Vagina (tissue), 2 donors: ENCODE measurements around the gene MAP1B. TPM values are rescaled to one million over a fixed set of nuclear protein-coding genes. Genes with fewer than 3 reads are reported as not detected.

Experiments used
- DNase-seq, 2 donors: peaks; one replicate each; pipeline ENCODE4 v3.0.0-alpha.2; 2017; ENCODE audit errors: extremely low spot score in 2 of 2
- H3K27ac ChIP-seq: fragments of 200-600 bp; sonication (generic); one replicate; pipeline ENCODE4 v1.5.1; 2019
- H3K27me3 ChIP-seq: fragments of 200-600 bp; sonication (generic); one replicate; pipeline ENCODE4 v1.5.1; 2019
- H3K36me3 ChIP-seq, 2 donors: fragments of 200-600 bp; sonication (generic); one replicate each; pipeline ENCODE4 v1.5.1; 2017 to 2019
- H3K4me1 ChIP-seq: fragments of 200-600 bp; sonication (generic); one replicate; pipeline ENCODE4 v1.5.1; 2019
- H3K4me3 ChIP-seq, 2 donors: fragments of 200-600 bp; sonication (generic); 1 replicate in 1 of 2; 2 replicates in 1 of 2; pipeline ENCODE4 v1.5.1; 2016 to 2019
- H3K9me3 ChIP-seq: fragments of 200-600 bp; sonication (generic); one replicate; pipeline ENCODE4 v1.5.1; 2019
- CTCF ChIP-seq, 3 experiments: fragments of 450-650 bp in 2 of 3; fragments of 200-600 bp in 1 of 3; sonication (generic) in 1 of 3; IDR thresholded peaks; one replicate each; pipeline ENCODE4 v1.5.1; 2017 to 2019; ENCODE audit warnings: antibody characterized with exemption in 3 of 3, mild to moderate bottlenecking in 2 of 3, moderate library complexity in 2 of 3
- POLR2A ChIP-seq, 2 donors: fragments of 450-650 bp; IDR thresholded peaks; one replicate each; pipeline ENCODE4 v1.6.1; 2017; ENCODE audit warnings: antibody characterized with exemption in 2 of 2, mild to moderate bottlenecking in 2 of 2, moderate library complexity in 2 of 2
- POLR2AphosphoS5 ChIP-seq, 2 donors: sonication (generic); formaldehyde crosslinking; IDR thresholded peaks; one replicate each; pipeline ENCODE4 v1.9.0; 2017; ENCODE audit warnings: antibody characterized with exemption in 2 of 2, mild to moderate bottlenecking in 2 of 2, low read depth in 1 of 2; ENCODE audit not compliant: insufficient read depth in 1 of 2
- intact Hi-C: fragments of 100-400 bp; cut with DNase I; formaldehyde crosslinking; loops from one replicate; pipeline ENCODE4 v1.15.1; 2023
- total RNA-seq: library from RNA; depleted of rRNA; stranded (reverse); fragments of >200 nt; gene quantifications from one replicate; pipeline ENCODE4 v1.2.3, GENCODE V29; 2016

MAP1B gene
- total RNA-seq, 1 donor from 2014 or later: 386 TPM

- TF ChIP-seq POLR2A (IDR thresholded peaks at IDR 0.05) (no peak), POLR2AphosphoS5 (IDR thresholded peaks at IDR 0.05; ENCODE audit: insufficient read depth in 1 of 2, low read depth in 1 of 2) (no peak), CTCF (IDR thresholded peaks at IDR 0.05) (no peak)
- DNase-seq: no peak
- no peak overlapping the region for H3K4me3 ChIP-seq
- H3K9me3 ChIP-seq: no peaks in the 10 kb centered on the region
- H3K36me3 ChIP-seq: peaks cover 0 to 7% of the 10 kb centered on the region in 2 donors
- no peaks in the 10 kb centered on the region for H3K27me3 ChIP-seq
- intact Hi-C loops: no loop called here
- H3K4me1 ChIP-seq: peaks cover 15% of the 10 kb centered on the region
- H3K27ac ChIP-seq: no peak overlapping the region
These were observed 127.6 kb downstream of the MAP1B start for GRCh38 chr5:72234868-72235267.

DNA sequence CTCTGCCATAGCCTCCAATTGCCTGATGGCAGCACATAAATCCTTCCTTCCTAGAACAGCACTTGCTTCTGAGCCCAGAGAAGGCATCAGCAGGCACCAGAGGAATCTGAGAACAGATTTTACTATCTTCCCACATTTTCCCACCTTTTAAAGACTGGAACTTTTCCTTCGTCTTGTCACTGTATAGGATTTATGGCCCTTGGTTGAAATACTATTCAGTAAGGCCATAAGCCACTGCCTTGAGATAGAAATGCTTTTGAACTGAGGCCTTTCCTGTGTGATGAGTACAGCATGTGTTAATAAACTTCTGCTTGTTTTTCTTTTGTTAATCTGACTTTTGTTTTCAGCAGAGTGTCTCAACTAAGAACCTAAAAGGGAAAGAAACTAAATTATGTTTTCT lies 128.4 kb downstream of the MAP1B start:
- intact Hi-C loops: no loop called here
- no peak overlapping the region for H3K27ac ChIP-seq

DNA sequence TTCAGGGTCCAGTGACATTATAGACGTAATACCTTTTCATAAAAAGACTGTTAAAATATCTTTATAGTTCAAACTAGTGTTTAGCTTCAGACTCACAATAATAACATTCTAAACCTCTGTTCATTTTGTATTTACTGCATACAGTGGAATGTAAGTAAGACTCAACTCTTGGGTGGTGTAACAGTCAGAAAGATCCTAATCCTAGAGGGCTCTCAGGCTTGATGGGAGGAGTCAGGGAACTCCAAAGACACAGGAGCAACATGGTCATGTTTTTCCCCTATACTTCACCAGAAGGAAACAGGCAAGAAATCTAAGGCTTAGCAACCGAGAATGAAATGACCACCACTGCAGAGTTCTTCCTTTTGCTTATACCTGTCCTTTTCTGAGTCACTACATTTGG lies 130.1 kb downstream of the MAP1B start:
- H3K9me3 ChIP-seq: no peaks in the 10 kb centered on the region

More for the DNA sequence above, 128.4 kb downstream of the MAP1B start:
- no peaks in the 10 kb centered on the region for H3K27me3 ChIP-seq
- no peak overlapping the region for H3K4me3 ChIP-seq
- TF ChIP-seq CTCF (IDR thresholded peaks at IDR 0.05): no peak
- TF ChIP-seq POLR2AphosphoS5 (IDR thresholded peaks at IDR 0.05; ENCODE audit: insufficient read depth in 1 of 2, low read depth in 1 of 2): no peak
- no peak for TF ChIP-seq POLR2A (IDR thresholded peaks at IDR 0.05)
- DNase-seq: no peak
- peaks cover 15% of the 10 kb centered on the region for H3K4me1 ChIP-seq
- H3K36me3 ChIP-seq: peaks cover 0 to 7% of the 10 kb centered on the region in 2 donors
- no peaks in the 10 kb centered on the region for H3K9me3 ChIP-seq

DNA sequence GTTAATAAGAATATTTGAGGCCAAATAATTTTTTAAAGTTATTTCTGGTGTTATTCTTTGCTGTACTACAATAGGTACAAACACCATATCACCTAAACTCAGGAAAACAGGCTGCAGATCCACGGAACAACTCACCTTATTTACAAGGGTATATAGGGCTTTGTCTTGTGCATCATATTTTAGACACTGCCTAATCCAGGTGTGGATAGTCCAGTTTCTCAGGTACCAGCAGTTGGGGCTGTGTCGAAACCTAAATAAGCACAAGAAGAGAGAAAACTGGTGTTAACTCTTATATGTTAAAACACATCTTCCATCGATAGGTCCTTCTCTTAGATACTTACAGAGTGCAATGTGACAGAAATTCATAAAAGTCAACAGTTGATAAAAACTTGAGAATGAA lies 130.6 kb downstream of the MAP1B start:
- Histone ChIP-seq H3K36me3 (no peaks in the 10 kb centered on the region), H3K27me3 (no peaks in the 10 kb centered on the region), H3K27ac (no peak overlapping the region), H3K4me1 (peaks cover 2% of the 10 kb centered on the region), H3K4me3 (no peak overlapping the region), H3K9me3 (no peaks in the 10 kb centered on the region)
- no peak for DNase-seq
- TF ChIP-seq POLR2AphosphoS5 (IDR thresholded peaks at IDR 0.05; ENCODE audit: insufficient read depth in 1 of 2, low read depth in 1 of 2): no peak
- intact Hi-C loops: no loop called here

More for the DNA sequence above, 130.1 kb downstream of the MAP1B start:
- no peak for DNase-seq
- Histone ChIP-seq H3K4me3 (no peak overlapping the region), H3K27ac (no peak overlapping the region), H3K36me3 (peaks cover 0 to 1% of the 10 kb centered on the region in 2 donors), H3K4me1 (peaks cover 7% of the 10 kb centered on the region), H3K27me3 (no peaks in the 10 kb centered on the region)
- no peak for TF ChIP-seq POLR2AphosphoS5 (IDR thresholded peaks at IDR 0.05; ENCODE audit: insufficient read depth in 1 of 2, low read depth in 1 of 2)
- TF ChIP-seq POLR2A (IDR thresholded peaks at IDR 0.05): no peak
- TF ChIP-seq CTCF (IDR thresholded peaks at IDR 0.05): no peak
- intact Hi-C loops: no loop called here

DNA sequence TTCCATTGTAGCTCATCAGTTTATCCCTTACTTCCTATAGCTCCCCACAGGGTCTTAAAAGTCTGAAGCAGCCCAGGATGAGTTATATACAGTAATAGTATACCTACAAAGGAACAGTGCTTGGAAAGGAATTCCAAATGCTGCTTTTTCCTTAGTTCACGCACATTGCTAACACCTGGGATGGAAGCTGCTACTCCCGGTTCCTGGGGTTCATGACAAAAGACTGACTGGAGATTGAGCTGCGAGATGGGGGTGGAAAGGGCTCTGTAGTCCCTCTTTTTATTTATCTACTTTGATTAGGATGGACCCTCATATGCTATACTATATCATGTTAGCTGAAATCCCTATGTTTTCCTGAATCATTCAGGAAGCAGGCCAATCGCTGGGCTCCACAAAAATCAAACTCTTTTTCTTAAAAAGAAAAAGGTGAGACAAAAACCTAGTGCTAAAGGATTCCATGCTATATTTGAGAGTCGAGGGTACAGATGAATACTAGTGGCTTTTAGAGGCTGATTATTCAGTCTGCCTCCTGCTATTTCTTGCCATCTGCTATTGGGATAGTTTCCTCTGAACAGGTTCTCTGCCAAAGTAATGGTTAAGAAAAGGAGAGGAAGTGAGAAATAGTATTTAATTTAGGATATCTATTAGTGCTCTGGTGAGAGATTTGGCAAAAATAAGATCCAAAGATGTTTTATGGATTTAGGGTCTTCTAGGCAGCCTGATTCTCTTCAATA lies 131.6 kb downstream of the MAP1B start:
- no peak overlapping the region for H3K4me3 ChIP-seq
- no peaks in the 10 kb centered on the region for H3K27me3 ChIP-seq
- no peak for DNase-seq
- H3K27ac ChIP-seq: no peak overlapping the region
- TF ChIP-seq CTCF (IDR thresholded peaks at IDR 0.05) (no peak), POLR2A (IDR thresholded peaks at IDR 0.05) (no peak), POLR2AphosphoS5 (IDR thresholded peaks at IDR 0.05; ENCODE audit: insufficient read depth in 1 of 2, low read depth in 1 of 2) (no peak)
- H3K36me3 ChIP-seq: no peaks in the 10 kb centered on the region
- no peaks in the 10 kb centered on the region for H3K4me1 ChIP-seq
- intact Hi-C loops: no loop called here
- no peaks in the 10 kb centered on the region for H3K9me3 ChIP-seq
